A549 (cell line): ENCODE results near the gene ABCC2. TPM values are rescaled to one million over a fixed set of nuclear protein-coding genes. Genes with fewer than 3 reads are reported as not detected.

Source experiments
- ATAC-seq, 2 experiments: fragments of 200-7000 bp in 1 of 2; fragments of >200 bp in 1 of 2; cut with Nextera tagmentation in 1 of 2; cut with Tn5 transposase in 1 of 2; 3 replicates each; pipeline versions ENCODE4 v1.8.0 to v1.9.1; 2018 to 2020; ENCODE audit warnings: mild to moderate bottlenecking in 1 of 2, moderate library complexity in 1 of 2
- CTCF ChIA-PET: fragments of 300-600 bp; sonication (Branson Sonifier 250); formaldehyde crosslinking; extraction: SDS; loops from one replicate; lab custom pipeline; 2021; ENCODE audit warnings: antibody characterized with exemption, inconsistent platforms; lab: Yijun Ruan, JAX
- POLR2A ChIA-PET: fragments of 350-600 bp; formaldehyde crosslinking; extraction: SDS; loops from one replicate; lab custom pipeline; 2021; ENCODE audit warnings: antibody characterized with exemption, inconsistent platforms; lab: Yijun Ruan, JAX
- DNase-seq, 2 experiments: peaks; one replicate each; pipeline versions ENCODE4 v3.0.0 to v3.0.0-alpha.2; 2011 to 2016; ENCODE audit warnings: low read depth in 1 of 2, low spot score in 1 of 2
- FAIRE-seq: peaks from 2 replicates; lab custom pipeline; 2011; peaks lifted over from hg19 to GRCh38; lab: Jason Lieb, UNC
- H3K27ac ChIP-seq, 2 experiments: fragments of >200 bp; sonication (Bioruptor Twin); formaldehyde crosslinking; 3 replicates each; pipeline ENCODE4 v1.5.1; 2016 to 2017
- H3K4me1 ChIP-seq: fragments of >200 bp; sonication (Bioruptor Twin); formaldehyde crosslinking; 3 replicates; pipeline ENCODE4 v1.6.1; 2016
- H3K4me2 ChIP-seq: fragments of >200 bp; sonication (Bioruptor Twin); formaldehyde crosslinking; 3 replicates; pipeline ENCODE4 v1.6.1; 2016
- H3K4me3 ChIP-seq: fragments of >200 bp; sonication (Bioruptor Twin); formaldehyde crosslinking; 3 replicates; pipeline ENCODE4 v1.5.1; 2016
- H3K9me3 ChIP-seq: fragments of >200 bp; sonication (Bioruptor Twin); formaldehyde crosslinking; 3 replicates; pipeline ENCODE4 v1.6.1; 2016
- BHLHE40 ChIP-seq: IDR thresholded peaks from 2 replicates; pipeline ENCODE4 v1.6.1; 2012; ENCODE audit warnings: low read depth, low read length, inconsistent platforms
- CHD4 ChIP-seq: fragments of 200-600 bp; sonication (generic); IDR thresholded peaks from 2 replicates; pipeline ENCODE4 v1.6.1; 2016; ENCODE audit warnings: antibody characterized with exemption, mild to moderate bottlenecking, borderline replicate concordance
- EP300 ChIP-seq, 2 experiments: fragments of >200 bp; sonication (Bioruptor Twin); formaldehyde crosslinking; IDR thresholded peaks; 2 replicates in 1 of 2; 3 replicates in 1 of 2; pipeline ENCODE4 v1.6.1; 2016 to 2017
- ESRRA ChIP-seq: fragments of 150-350 bp; IDR thresholded peaks from 2 replicates; pipeline ENCODE4 v1.6.1; 2014; ENCODE audit warnings: mild to moderate bottlenecking, low read length, borderline replicate concordance
- FOSL2 ChIP-seq, 2 experiments: fragments of 450-650 bp in 1 of 2; fragments of >200 bp in 1 of 2; sonication (Bioruptor Twin) in 1 of 2; formaldehyde crosslinking; IDR thresholded peaks; 2 replicates each; pipeline versions ENCODE4 v1.5.0 to v1.6.1; 2016 to 2020; ENCODE audit warnings: mild to moderate bottlenecking in 1 of 2, moderate library complexity in 1 of 2
- FOXS1 ChIP-seq: fragments of 250-450 bp; sonication (Bioruptor Pico); IDR thresholded peaks from 2 replicates; pipeline ENCODE4 v1.5.0; 2020; ENCODE audit warnings: mild to moderate bottlenecking, moderate library complexity
- JUN ChIP-seq, 2 experiments: fragments of >200 bp; sonication (Bioruptor Twin); formaldehyde crosslinking; IDR thresholded peaks; 2 replicates in 1 of 2; 3 replicates in 1 of 2; pipeline ENCODE4 v1.6.1; 2016 to 2017
- JUNB ChIP-seq: fragments of >200 bp; sonication (Bioruptor Twin); formaldehyde crosslinking; IDR thresholded peaks from 2 replicates; pipeline ENCODE4 v1.6.1; 2016
- KDM5A ChIP-seq: fragments of 200-600 bp; sonication (generic); IDR thresholded peaks from 2 replicates; pipeline ENCODE4 v1.6.1; 2016; ENCODE audit warnings: antibody characterized with exemption, mild to moderate bottlenecking
- MAZ ChIP-seq: fragments of 150-350 bp; IDR thresholded peaks from 2 replicates; pipeline ENCODE4 v1.6.1; 2014; ENCODE audit warnings: antibody characterized with exemption, low read depth, low read length, borderline replicate concordance
- MYC ChIP-seq: IDR thresholded peaks from 2 replicates; pipeline ENCODE4 v1.6.1; 2012; ENCODE audit warnings: mild to moderate bottlenecking, inconsistent platforms, low read length, improper control_type of control experiment, borderline replicate concordance
- NPAS2 ChIP-seq: fragments of 250-450 bp; sonication (Bioruptor Pico); IDR thresholded peaks from 2 replicates; pipeline ENCODE4 v1.8.0; 2022; ENCODE audit warnings: mild to moderate bottlenecking, moderate library complexity, borderline replicate concordance
- NR3C1 ChIP-seq: fragments of >200 bp; sonication (Bioruptor Twin); formaldehyde crosslinking; IDR thresholded peaks from 3 replicates; pipeline ENCODE4 v1.6.1; 2017
- PHF8 ChIP-seq: fragments of 200-600 bp; sonication (generic); IDR thresholded peaks from 2 replicates; pipeline ENCODE4 v1.6.1; 2016; ENCODE audit warnings: low read depth, mild to moderate bottlenecking, antibody characterized with exemption, moderate library complexity, borderline replicate concordance
- POLR2A ChIP-seq: IDR thresholded peaks from 2 replicates; pipeline ENCODE4 v1.6.1; 2012; ENCODE audit warnings: mild to moderate bottlenecking, low read length
- RARB ChIP-seq: fragments of 250-450 bp; sonication (Bioruptor Pico); IDR thresholded peaks from 2 replicates; pipeline ENCODE4 v1.8.0; 2021; ENCODE audit warnings: mild to moderate bottlenecking, moderate library complexity
- RFX5 ChIP-seq: fragments of 450-650 bp; IDR thresholded peaks from 2 replicates; pipeline ENCODE4 v1.7.1; 2014; ENCODE audit warnings: antibody characterized with exemption, mild to moderate bottlenecking, moderate library complexity
- ZFP36 ChIP-seq: fragments of 450-650 bp; IDR thresholded peaks from 2 replicates; pipeline ENCODE4 v1.6.1; 2014; ENCODE audit warnings: borderline replicate concordance; ENCODE audit not compliant: partially characterized antibody
- ZNF302 ChIP-seq: fragments of 250-450 bp; sonication (Bioruptor Pico); IDR thresholded peaks from 2 replicates; pipeline ENCODE4 v1.9.0; 2021; ENCODE audit warnings: inconsistent platforms, mild to moderate bottlenecking, moderate library complexity
- ZSCAN20 ChIP-seq: fragments of 250-450 bp; sonication (Bioruptor Pico); IDR thresholded peaks from 2 replicates; pipeline ENCODE4 v1.8.0; 2022; ENCODE audit warnings: mild to moderate bottlenecking, moderate library complexity
- WGBS: methylation state at CpG from one replicate; pipeline ENCODE4 v1.1.6; 2017; ENCODE audit errors: missing lambda C conversion rate; 5-methylcytosine and 5-hydroxymethylcytosine counted together
- polyA plus RNA-seq, 4 experiments: library from polyadenylated mRNA; depleted of rRNA in 3 of 4; stranded (reverse); fragments of >200 nt; fragmentation: RNase III in 1 of 4; extraction: RNeasy Plus Mini Kit Qiagen cat#74134 plus additional on column Dnase treatment in 1 of 4; gene quantifications; 2 replicates in 3 of 4; 3 replicates in 1 of 4; pipeline ENCODE4 v1.2.3, GENCODE V29; 2011 to 2017
- TF ChIP-seq, protein P1 (sequence below): IDR thresholded peaks from 2 replicates; pipeline ENCODE4 v1.6.1; 2012
- TF ChIP-seq, protein P2 (sequence below): fragments of 150-350 bp; IDR thresholded peaks from 2 replicates; pipeline ENCODE4 v1.6.1; 2014; ENCODE audit warnings: low read depth, mild to moderate bottlenecking, low read length
- TF ChIP-seq, protein P3 (sequence below): fragments of 250-450 bp; sonication (Bioruptor Pico); IDR thresholded peaks from 2 replicates; pipeline ENCODE4 v1.5.0; 2021; ENCODE audit warnings: mild to moderate bottlenecking, moderate library complexity, borderline replicate concordance
- TF ChIP-seq, protein P4 (sequence below): fragments of 450-650 bp; IDR thresholded peaks from 2 replicates; pipeline ENCODE4 v1.6.1; 2014; ENCODE audit warnings: antibody characterized with exemption
- TF ChIP-seq, protein P5 (sequence below): fragments of 250-450 bp; sonication (Bioruptor Pico); IDR thresholded peaks from 2 replicates; pipeline ENCODE4 v1.5.0; 2020; ENCODE audit warnings: low read depth, mild to moderate bottlenecking, moderate library complexity
- TF ChIP-seq, protein P6 (sequence below): fragments of 200-600 bp; sonication (generic); IDR thresholded peaks from 2 replicates; pipeline ENCODE4 v1.6.1; 2016; ENCODE audit warnings: antibody characterized with exemption, mild to moderate bottlenecking, moderate library complexity

Gene ABCC2
- polyA plus RNA-seq, 2 of the 4 experiments (the other 2 are of a cell fraction) = 192 to 369 TPM

DNA sequence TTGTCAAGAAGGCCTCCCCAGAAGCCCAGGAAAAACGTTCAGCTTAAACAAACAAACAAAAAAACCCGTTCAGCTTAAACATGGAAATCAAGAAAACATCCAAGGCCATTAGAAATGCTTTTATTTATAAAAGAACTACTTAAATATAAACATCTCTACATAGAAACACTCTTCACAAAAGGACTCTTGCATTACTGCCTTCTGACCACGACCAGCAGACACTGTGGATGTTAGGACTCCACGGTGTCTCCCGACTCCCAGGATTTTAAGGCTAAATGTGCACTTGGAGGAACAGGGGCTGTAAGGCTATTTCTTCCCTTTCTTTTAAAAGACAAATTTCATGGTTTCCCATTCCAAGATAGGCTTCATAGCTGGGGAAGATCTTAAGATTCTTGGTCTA lies 93.0 kb downstream of the ABCC2 start:
- no peak for DNase-seq
- H3K9me3 ChIP-seq = no peaks in the 10 kb centered on the region
- ChIA-PET POLR2A (no interaction called here), CTCF (interaction anchor here (0.7 to 6.1 kb wide), 6 partner anchors 13 to 170 kb away, joined by 3 to 30 read pairs (median 4); partner anchors contain the start of gene DNMBP)
- FAIRE-seq = no peak
- no peak overlapping the region for H3K27ac ChIP-seq
- H3K4me3 ChIP-seq = no peak overlapping the region
- ATAC-seq = no peak
- H3K4me2 ChIP-seq = no peak overlapping the region
- H3K4me1 ChIP-seq = no peaks in the 10 kb centered on the region
- WGBS = 80% methylated on average over 5 of the region's 5 CpGs
- TF ChIP-seq MYC = no peak
- no peak for TF ChIP-seq EP300 (IDR thresholded peaks at IDR 0.05)
- no peak for TF ChIP-seq CHD4
- TF ChIP-seq, protein P1, sequence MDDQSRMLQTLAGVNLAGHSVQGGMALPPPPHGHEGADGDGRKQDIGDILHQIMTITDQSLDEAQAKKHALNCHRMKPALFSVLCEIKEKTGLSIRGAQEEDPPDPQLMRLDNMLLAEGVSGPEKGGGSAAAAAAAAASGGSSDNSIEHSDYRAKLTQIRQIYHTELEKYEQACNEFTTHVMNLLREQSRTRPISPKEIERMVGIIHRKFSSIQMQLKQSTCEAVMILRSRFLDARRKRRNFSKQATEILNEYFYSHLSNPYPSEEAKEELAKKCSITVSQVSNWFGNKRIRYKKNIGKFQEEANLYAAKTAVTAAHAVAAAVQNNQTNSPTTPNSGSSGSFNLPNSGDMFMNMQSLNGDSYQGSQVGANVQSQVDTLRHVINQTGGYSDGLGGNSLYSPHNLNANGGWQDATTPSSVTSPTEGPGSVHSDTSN = no peak
- TF ChIP-seq, protein P2, sequence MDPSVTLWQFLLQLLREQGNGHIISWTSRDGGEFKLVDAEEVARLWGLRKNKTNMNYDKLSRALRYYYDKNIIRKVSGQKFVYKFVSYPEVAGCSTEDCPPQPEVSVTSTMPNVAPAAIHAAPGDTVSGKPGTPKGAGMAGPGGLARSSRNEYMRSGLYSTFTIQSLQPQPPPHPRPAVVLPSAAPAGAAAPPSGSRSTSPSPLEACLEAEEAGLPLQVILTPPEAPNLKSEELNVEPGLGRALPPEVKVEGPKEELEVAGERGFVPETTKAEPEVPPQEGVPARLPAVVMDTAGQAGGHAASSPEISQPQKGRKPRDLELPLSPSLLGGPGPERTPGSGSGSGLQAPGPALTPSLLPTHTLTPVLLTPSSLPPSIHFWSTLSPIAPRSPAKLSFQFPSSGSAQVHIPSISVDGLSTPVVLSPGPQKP = no peak
- no peak for TF ChIP-seq FOXS1 (CRISPR knock-in tag)
- no peak for TF ChIP-seq POLR2A
- no peak for TF ChIP-seq ZSCAN20 (CRISPR knock-in tag)
- no peak for TF ChIP-seq NR3C1
- TF ChIP-seq, protein P3, sequence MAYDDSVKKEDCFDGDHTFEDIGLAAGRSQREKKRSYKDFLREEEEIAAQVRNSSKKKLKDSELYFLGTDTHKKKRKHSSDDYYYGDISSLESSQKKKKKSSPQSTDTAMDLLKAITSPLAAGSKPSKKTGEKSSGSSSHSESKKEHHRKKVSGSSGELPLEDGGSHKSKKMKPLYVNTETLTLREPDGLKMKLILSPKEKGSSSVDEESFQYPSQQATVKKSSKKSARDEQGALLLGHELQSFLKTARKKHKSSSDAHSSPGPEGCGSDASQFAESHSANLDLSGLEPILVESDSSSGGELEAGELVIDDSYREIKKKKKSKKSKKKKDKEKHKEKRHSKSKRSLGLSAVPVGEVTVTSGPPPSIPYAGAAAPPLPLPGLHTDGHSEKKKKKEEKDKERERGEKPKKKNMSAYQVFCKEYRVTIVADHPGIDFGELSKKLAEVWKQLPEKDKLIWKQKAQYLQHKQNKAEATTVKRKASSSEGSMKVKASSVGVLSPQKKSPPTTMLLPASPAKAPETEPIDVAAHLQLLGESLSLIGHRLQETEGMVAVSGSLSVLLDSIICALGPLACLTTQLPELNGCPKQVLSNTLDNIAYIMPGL = no peak
- TF ChIP-seq, protein P4, sequence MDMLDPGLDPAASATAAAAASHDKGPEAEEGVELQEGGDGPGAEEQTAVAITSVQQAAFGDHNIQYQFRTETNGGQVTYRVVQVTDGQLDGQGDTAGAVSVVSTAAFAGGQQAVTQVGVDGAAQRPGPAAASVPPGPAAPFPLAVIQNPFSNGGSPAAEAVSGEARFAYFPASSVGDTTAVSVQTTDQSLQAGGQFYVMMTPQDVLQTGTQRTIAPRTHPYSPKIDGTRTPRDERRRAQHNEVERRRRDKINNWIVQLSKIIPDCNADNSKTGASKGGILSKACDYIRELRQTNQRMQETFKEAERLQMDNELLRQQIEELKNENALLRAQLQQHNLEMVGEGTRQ = no peak
- TF ChIP-seq JUN (IDR thresholded peaks at IDR 0.05) = no peak
- no peak for TF ChIP-seq ZFP36
- TF ChIP-seq ESRRA = no peak
- TF ChIP-seq RFX5 = no peak
- TF ChIP-seq, protein P5, sequence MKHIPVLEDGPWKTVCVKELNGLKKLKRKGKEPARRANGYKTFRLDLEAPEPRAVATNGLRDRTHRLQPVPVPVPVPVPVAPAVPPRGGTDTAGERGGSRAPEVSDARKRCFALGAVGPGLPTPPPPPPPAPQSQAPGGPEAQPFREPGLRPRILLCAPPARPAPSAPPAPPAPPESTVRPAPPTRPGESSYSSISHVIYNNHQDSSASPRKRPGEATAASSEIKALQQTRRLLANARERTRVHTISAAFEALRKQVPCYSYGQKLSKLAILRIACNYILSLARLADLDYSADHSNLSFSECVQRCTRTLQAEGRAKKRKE (CRISPR knock-in tag) = no peak
- no peak for TF ChIP-seq FOSL2 (IDR thresholded peaks at IDR 0.05)
- no peak for TF ChIP-seq FOSL2 (CRISPR knock-in tag; IDR thresholded peaks at IDR 0.05)
- no peak for TF ChIP-seq MAZ

DNA sequence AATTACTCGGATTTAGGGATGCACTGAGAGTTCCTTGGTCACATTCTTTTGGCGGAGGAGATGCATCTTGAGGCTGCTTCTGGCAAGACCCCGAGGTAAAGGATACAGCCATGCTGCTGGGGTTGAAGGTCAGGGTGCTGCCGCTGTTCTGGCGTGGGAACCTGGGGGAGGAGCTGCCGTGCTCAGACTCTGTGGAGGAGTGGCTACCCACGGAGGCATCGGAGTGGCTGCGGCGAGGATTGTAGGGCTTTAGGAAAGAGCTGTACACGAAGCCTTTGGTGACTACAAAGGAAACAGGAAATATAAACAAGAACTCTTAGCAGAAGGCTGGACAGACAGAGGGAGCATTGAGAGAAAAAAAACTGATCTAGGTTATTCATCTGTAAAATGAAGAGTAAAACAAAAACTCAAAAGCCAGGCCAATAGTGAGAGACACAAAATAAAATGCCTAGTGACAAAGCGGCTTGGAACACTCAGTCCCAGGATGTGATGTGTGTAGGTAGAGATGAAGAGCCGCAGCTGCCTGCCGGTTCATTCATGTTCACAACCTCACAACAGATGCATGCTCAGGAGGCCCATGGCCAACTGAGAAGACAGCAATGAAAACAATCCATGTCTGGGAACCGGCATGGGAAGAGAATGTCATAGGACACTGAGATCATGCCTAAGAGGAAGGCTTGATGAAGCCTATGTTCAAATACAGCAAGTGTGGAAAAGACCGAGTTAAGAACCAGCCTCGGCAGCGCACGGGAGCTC lies 97.8 kb downstream of the ABCC2 start:
- ChIA-PET CTCF (interaction anchor here (0.9 to 3.4 kb wide), 5 partner anchors 10 to 166 kb away, joined by 3 to 11 read pairs (median 4); partner anchors contain the start of gene DNMBP), POLR2A (no interaction called here)
- 90% methylated on average over 19 of the region's 19 CpGs for WGBS
- H3K4me3 ChIP-seq = no peak overlapping the region
- FAIRE-seq = no peak
- H3K9me3 ChIP-seq = no peaks in the 10 kb centered on the region
- ATAC-seq = no peak
- H3K27ac ChIP-seq = no peak overlapping the region
- DNase-seq = no peak
- H3K4me2 ChIP-seq = no peak overlapping the region
- no peaks in the 10 kb centered on the region for H3K4me1 ChIP-seq
- TF ChIP-seq RARB (CRISPR knock-in tag) = no peak
- TF ChIP-seq ZNF302 = no peak
- no peak for TF ChIP-seq KDM5A
- no peak for TF ChIP-seq BHLHE40
- TF ChIP-seq, protein P2 = no peak
- TF ChIP-seq PHF8 = no peak
- TF ChIP-seq, protein P6, sequence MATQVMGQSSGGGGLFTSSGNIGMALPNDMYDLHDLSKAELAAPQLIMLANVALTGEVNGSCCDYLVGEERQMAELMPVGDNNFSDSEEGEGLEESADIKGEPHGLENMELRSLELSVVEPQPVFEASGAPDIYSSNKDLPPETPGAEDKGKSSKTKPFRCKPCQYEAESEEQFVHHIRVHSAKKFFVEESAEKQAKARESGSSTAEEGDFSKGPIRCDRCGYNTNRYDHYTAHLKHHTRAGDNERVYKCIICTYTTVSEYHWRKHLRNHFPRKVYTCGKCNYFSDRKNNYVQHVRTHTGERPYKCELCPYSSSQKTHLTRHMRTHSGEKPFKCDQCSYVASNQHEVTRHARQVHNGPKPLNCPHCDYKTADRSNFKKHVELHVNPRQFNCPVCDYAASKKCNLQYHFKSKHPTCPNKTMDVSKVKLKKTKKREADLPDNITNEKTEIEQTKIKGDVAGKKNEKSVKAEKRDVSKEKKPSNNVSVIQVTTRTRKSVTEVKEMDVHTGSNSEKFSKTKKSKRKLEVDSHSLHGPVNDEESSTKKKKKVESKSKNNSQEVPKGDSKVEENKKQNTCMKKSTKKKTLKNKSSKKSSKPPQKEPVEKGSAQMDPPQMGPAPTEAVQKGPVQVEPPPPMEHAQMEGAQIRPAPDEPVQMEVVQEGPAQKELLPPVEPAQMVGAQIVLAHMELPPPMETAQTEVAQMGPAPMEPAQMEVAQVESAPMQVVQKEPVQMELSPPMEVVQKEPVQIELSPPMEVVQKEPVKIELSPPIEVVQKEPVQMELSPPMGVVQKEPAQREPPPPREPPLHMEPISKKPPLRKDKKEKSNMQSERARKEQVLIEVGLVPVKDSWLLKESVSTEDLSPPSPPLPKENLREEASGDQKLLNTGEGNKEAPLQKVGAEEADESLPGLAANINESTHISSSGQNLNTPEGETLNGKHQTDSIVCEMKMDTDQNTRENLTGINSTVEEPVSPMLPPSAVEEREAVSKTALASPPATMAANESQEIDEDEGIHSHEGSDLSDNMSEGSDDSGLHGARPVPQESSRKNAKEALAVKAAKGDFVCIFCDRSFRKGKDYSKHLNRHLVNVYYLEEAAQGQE = no peak
- TF ChIP-seq JUNB = no peak
- no peak for TF ChIP-seq NPAS2
- TF ChIP-seq ZFP36 = no peak
